ENCODE data around the gene FES. TPM values are rescaled to one million over a fixed set of nuclear protein-coding genes. Genes with fewer than 3 reads are reported as not detected.

Gene FES
- total RNA-seq, 2 experiments from 2014 or later = 3.2 to 3.3 TPM

GRCh38 chr15:90918034-90918788, 33.9 kb downstream of the FES start:
- Histone ChIP-seq H3K4me2 (ENCODE audit: low read length) (no peak overlapping the region), H3K9me3 (ENCODE audit: low read length) (no peaks in the 10 kb centered on the region), H3K4me1 (ENCODE audit: insufficient read depth, low read length, poor library complexity, severe bottlenecking) (peaks cover 24% of the 10 kb centered on the region), H3K27ac (ENCODE audit: low read depth, low read length, poor library complexity, severe bottlenecking) (no peak overlapping the region), H2AFZ (ENCODE audit: low read length) (no peak overlapping the region), H3K36me3 (ENCODE audit: insufficient read depth, low read length) (no peaks in the 10 kb centered on the region), H3K79me2 (ENCODE audit: insufficient read depth, low read depth, low read length) (no peaks in the 10 kb centered on the region), H3K9me2 (ENCODE audit: insufficient read depth, low read length) (no peaks in the 10 kb centered on the region), H3K4me3 (ENCODE audit: low read depth, low read length, poor library complexity, severe bottlenecking) (no peak overlapping the region), H4K20me1 (ENCODE audit: insufficient read depth, low read length) (no peaks in the 10 kb centered on the region)
- intact Hi-C loops (cut with micrococcal nuclease; ENCODE audit: unreplicated experiment) = no loop called here
- no peak for DNase-seq (ENCODE audit: low spot score)
- POLR2A ChIA-PET = interaction anchor here (0.6 to 1.4 kb wide), 3 partner anchors 12 to 134 kb away, joined by 3 read pairs; no protein-coding TSS in a partner anchor
- TF ChIP-seq EZH2phosphoT487 (IDR thresholded peaks at IDR 0.05; ENCODE audit: borderline replicate concordance, low read depth, low read length) (no peak), CTCF (conservative IDR thresholded peaks at IDR 0.05; ENCODE audit: low read length) (no peak)
- no TSS peak for BruUV-seq (replicated peaks)
- CTCF ChIA-PET (ENCODE audit: unreplicated experiment) = no interaction called here

GRCh38 chr15:90918835-90919234, 34.5 kb downstream of the FES start:
- H4K20me1 ChIP-seq (ENCODE audit: insufficient read depth, low read length) = no peaks in the 10 kb centered on the region
- intact Hi-C loops (cut with micrococcal nuclease; ENCODE audit: unreplicated experiment) = no loop called here
- H3K27ac ChIP-seq (ENCODE audit: low read depth, low read length, poor library complexity, severe bottlenecking) = no peak overlapping the region
- no peak overlapping the region for H3K4me2 ChIP-seq (ENCODE audit: low read length)
- no peaks in the 10 kb centered on the region for H3K79me2 ChIP-seq (ENCODE audit: insufficient read depth, low read depth, low read length)
- no peak overlapping the region for H2AFZ ChIP-seq (ENCODE audit: low read length)
- ChIA-PET POLR2A (interaction anchor here (1.2 kb wide), 1 partner anchor 13 kb away, joined by 3 read pairs; no protein-coding TSS in a partner anchor), CTCF (ENCODE audit: unreplicated experiment) (no interaction called here)
- TF ChIP-seq CTCF (conservative IDR thresholded peaks at IDR 0.05; ENCODE audit: low read length) (no peak), EZH2phosphoT487 (IDR thresholded peaks at IDR 0.05; ENCODE audit: borderline replicate concordance, low read depth, low read length) (no peak)
- H3K4me3 ChIP-seq (ENCODE audit: low read depth, low read length, poor library complexity, severe bottlenecking) = no peak overlapping the region
- no peaks in the 10 kb centered on the region for H3K36me3 ChIP-seq (ENCODE audit: insufficient read depth, low read length)
- BruUV-seq (replicated peaks) = no TSS peak
- H3K4me1 ChIP-seq (ENCODE audit: insufficient read depth, low read length, poor library complexity, severe bottlenecking) = peaks cover 24% of the 10 kb centered on the region
- H3K9me3 ChIP-seq (ENCODE audit: low read length) = no peaks in the 10 kb centered on the region
- H3K9me2 ChIP-seq (ENCODE audit: insufficient read depth, low read length) = no peaks in the 10 kb centered on the region
- no peak for DNase-seq (ENCODE audit: low spot score)

GRCh38 chr15:90921887-90922286, 37.6 kb downstream of the FES start:
- BruUV-seq (replicated peaks) = no TSS peak
- POLR2A ChIA-PET = interaction anchor here (0.6 to 1.4 kb wide), 2 partner anchors 10 to 665 kb away, joined by 3 to 7 read pairs; partner anchors contain the start of gene HDDC3
- CTCF ChIA-PET (ENCODE audit: unreplicated experiment) = no interaction called here

More at GRCh38 chr15:90921887-90922286, 37.6 kb downstream of the FES start:
- no peak overlapping the region for H3K4me3 ChIP-seq (ENCODE audit: low read depth, low read length, poor library complexity, severe bottlenecking)
- no peak overlapping the region for H3K4me2 ChIP-seq (ENCODE audit: low read length)
- no peaks in the 10 kb centered on the region for H3K79me2 ChIP-seq (ENCODE audit: insufficient read depth, low read depth, low read length)
- H4K20me1 ChIP-seq (ENCODE audit: insufficient read depth, low read length) = no peaks in the 10 kb centered on the region
- peaks cover under 1% of the 10 kb centered on the region for H3K4me1 ChIP-seq (ENCODE audit: insufficient read depth, low read length, poor library complexity, severe bottlenecking)
- no peaks in the 10 kb centered on the region for H3K36me3 ChIP-seq (ENCODE audit: insufficient read depth, low read length)
- no peak overlapping the region for H3K27ac ChIP-seq (ENCODE audit: low read depth, low read length, poor library complexity, severe bottlenecking)
- H3K9me2 ChIP-seq (ENCODE audit: insufficient read depth, low read length) = no peaks in the 10 kb centered on the region
- no peak overlapping the region for H2AFZ ChIP-seq (ENCODE audit: low read length)
- no peaks in the 10 kb centered on the region for H3K9me3 ChIP-seq (ENCODE audit: low read length)
- intact Hi-C loops (cut with micrococcal nuclease; ENCODE audit: unreplicated experiment) = no loop called here
- TF ChIP-seq EZH2phosphoT487 (IDR thresholded peaks at IDR 0.05; ENCODE audit: borderline replicate concordance, low read depth, low read length) = no peak
- no peak for TF ChIP-seq CTCF (conservative IDR thresholded peaks at IDR 0.05; ENCODE audit: low read length)
- DNase-seq (ENCODE audit: low spot score) = no peak

All from OCI-LY7 (cell line).